Measurements from ENCODE around the gene PCDHA11.
"Not testable (repeated sequence)": the region's sequence is repeated elsewhere in the genome, so short reads cannot be mapped to it uniquely, and the experiment has no call there.

PCDHA11 gene

DNA sequence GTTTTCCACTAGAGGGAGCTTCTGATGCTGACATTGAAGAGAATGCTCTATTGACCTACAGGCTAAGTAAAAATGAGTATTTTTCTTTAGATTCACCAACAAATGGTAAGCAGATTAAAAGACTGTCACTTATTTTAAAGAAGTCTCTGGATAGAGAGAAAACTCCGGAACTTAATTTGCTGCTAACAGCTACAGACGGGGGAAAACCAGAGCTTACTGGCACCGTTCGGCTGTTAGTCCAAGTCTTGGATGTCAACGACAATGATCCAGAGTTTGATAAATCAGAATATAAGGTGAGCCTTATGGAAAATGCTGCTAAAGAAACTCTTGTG lies 764 bp downstream of the PCDHA11 start:
- TF ChIP-seq ZFX (IDR thresholded peaks at IDR 0.05): no peak
- TF ChIP-seq, protein P1, sequence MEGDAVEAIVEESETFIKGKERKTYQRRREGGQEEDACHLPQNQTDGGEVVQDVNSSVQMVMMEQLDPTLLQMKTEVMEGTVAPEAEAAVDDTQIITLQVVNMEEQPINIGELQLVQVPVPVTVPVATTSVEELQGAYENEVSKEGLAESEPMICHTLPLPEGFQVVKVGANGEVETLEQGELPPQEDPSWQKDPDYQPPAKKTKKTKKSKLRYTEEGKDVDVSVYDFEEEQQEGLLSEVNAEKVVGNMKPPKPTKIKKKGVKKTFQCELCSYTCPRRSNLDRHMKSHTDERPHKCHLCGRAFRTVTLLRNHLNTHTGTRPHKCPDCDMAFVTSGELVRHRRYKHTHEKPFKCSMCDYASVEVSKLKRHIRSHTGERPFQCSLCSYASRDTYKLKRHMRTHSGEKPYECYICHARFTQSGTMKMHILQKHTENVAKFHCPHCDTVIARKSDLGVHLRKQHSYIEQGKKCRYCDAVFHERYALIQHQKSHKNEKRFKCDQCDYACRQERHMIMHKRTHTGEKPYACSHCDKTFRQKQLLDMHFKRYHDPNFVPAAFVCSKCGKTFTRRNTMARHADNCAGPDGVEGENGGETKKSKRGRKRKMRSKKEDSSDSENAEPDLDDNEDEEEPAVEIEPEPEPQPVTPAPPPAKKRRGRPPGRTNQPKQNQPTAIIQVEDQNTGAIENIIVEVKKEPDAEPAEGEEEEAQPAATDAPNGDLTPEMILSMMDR (conservative IDR thresholded peaks at IDR 0.05): peak; percentile 33

GRCh38 chr5:140870221-140871201 lies 1.8 kb downstream of the PCDHA11 start:
- TF ChIP-seq, protein P1 (conservative IDR thresholded peaks at IDR 0.05): no peak
- TF ChIP-seq ZFX (IDR thresholded peaks at IDR 0.05): no peak
- no peak overlapping the region for H3K27ac ChIP-seq

More for the DNA sequence above, 764 bp downstream of the PCDHA11 start:
- H3K27ac ChIP-seq: no peak overlapping the region

DNA sequence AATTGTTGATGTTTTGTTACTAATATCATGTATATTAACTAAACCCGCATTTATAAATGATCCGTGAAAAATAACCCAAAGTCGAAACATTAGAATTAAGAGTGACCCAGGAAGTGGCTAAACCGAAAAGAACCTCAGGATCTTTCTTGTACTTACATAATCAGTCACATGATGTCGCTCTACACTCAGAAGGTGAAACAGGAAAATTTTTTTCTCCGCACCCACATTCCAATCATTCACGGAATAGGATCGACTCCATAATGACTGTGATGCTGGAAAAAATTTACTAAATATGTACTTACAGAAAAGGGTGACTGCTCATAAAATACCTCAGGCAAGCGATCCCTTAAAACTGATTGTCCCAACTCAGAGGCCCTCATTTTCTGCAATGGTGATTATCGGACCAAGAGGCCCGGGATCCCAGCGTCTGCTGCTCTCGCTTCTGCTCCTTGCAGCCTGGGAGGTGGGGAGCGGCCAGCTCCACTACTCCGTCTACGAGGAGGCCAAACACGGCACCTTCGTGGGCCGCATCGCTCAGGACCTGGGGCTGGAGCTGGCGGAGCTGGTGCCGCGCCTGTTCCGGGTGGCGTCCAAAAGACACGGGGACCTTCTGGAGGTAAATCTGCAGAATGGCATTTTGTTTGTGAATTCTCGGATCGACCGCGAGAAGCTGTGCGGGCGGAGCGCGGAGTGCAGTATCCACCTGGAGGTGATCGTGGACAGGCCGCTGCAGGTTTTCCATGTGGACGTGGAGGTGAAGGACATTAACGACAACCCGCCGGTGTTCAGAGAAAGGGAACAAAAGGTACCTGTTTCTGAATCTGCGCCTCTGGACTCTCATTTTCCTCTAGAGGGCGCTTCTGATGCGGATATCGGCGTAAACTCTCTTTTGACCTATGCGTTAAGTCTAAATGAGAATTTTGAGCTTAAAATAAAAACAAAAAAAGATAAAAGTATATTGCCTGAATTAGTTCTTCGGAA lies 6.6 kb downstream of the PCDHA11 start, which contains the start of gene PCDHA12:
Gene PCDHA12 (plus strand): TSS at position 224 of the 981 bp plus-strand sequence. CDS start 165 bp downstream, at position 389.
- no peak for TF ChIP-seq ZFX (IDR thresholded peaks at IDR 0.05)
- TF ChIP-seq, protein P1 (conservative IDR thresholded peaks at IDR 0.05): peak; percentile 53
- H3K27ac ChIP-seq: no peak within 1 kb of the TSS

DNA sequence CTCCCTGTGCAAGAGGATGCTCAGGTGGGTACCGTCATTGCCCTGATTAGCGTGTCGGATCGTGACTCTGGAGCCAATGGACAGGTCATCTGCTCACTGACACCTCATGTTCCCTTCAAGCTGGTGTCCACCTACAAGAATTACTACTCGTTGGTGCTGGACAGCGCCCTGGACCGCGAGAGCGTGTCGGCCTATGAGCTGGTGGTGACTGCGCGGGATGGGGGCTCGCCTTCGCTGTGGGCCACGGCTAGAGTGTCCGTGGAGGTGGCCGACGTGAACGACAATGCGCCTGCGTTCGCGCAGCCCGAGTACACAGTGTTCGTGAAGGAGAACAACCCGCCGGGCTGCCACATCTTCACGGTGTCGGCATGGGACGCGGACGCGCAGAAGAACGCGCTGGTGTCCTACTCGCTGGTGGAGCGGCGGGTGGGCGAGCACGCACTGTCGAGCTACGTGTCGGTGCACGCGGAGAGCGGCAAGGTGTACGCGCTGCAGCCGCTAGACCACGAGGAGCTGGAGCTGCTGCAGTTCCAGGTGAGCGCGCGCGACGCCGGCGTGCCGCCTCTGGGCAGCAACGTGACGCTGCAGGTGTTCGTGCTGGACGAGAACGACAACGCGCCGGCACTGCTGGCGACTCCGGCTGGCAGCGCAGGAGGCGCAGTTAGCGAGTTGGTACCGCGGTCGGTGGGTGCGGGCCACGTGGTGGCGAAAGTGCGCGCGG lies 7.9 kb downstream of the PCDHA11 start:
- H3K27ac ChIP-seq: not testable (repeated sequence)

DNA sequence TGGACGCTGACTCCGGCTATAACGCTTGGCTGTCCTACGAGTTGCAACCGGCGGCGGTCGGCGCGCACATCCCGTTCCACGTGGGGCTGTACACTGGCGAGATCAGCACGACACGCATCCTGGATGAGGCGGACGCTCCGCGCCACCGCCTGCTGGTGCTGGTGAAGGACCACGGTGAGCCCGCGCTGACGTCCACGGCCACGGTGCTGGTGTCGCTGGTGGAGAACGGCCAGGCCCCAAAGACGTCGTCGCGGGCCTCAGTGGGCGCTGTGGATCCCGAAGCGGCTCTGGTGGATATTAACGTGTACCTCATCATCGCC lies 8.5 kb downstream of the PCDHA11 start:
- no peak overlapping the region for H3K27ac ChIP-seq
- no peak for TF ChIP-seq ZFX (IDR thresholded peaks at IDR 0.05)
- TF ChIP-seq, protein P1 (conservative IDR thresholded peaks at IDR 0.05): no peak

DNA sequence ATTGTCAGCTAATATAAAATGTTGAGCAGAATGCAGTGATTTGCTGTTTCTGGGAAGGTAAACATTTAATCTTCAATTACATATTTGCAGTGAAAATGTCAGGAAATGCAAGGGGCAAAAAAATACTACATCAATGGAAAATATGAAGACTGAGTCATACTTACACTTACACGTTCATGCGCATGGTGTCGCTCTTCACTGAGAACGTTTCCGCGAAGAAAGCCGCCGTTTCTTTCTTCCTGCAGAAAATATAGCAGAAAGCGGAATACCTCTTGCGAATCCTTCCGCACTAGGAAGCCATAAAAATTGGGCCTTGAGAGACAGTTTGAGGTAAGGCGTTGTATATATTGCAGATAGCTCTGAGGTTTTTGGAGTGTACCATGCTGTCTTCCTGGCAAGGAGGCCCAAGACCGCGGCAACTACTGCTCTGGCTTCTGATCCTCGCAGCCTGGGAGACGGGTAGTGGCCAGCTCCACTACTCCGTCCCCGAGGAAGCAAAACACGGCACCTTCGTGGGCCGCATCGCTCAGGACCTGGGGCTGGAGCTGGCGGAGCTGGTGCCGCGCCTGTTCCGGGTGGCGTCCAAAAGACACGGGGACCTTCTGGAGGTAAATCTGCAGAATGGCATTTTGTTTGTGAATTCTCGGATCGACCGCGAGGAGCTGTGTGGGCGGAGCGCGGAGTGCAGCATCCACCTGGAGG lies 13.3 kb downstream of the PCDHA11 start, which contains the start of gene PCDHA13:
Gene PCDHA13 (plus strand): TSS at position 236 of the 702 bp plus-strand sequence. CDS start 145 bp downstream, at position 381.
- H3K27ac ChIP-seq: no peak within 1 kb of the TSS
- TF ChIP-seq, protein P1 (conservative IDR thresholded peaks at IDR 0.05): peak; percentile 72
- TF ChIP-seq ZFX (IDR thresholded peaks at IDR 0.05): no peak

- TF ChIP-seq, protein P1 (conservative IDR thresholded peaks at IDR 0.05): peak; percentile 54
- TF ChIP-seq ZFX (IDR thresholded peaks at IDR 0.05): no peak
- no peak overlapping the region for H3K27ac ChIP-seq
Observed at GRCh38 chr5:140882591-140882899, 13.8 kb downstream of the PCDHA11 start.
